OCI-LY7 (cell line): ENCODE measurements around the gene CD59. TPM values are rescaled to one million over a fixed set of nuclear protein-coding genes. Genes with fewer than 3 reads are reported as not detected.

ENCODE experiments used
- BruUV-seq: library from RNA; stranded (reverse); fragments of 400-500 nt; replicated peaks from 2 replicates; lab custom pipeline; 2021; lab: Mats Ljungman, UMichigan
- CTCF ChIA-PET: fragments of 300-600 bp; sonication (Branson Sonifier 250); formaldehyde crosslinking; loops from one replicate; lab custom pipeline; 2022; ENCODE audit warnings: antibody characterized with exemption; ENCODE audit not compliant: unreplicated experiment; lab: Charles Lee
- POLR2A ChIA-PET: fragments of 300-600 bp; sonication (Branson Sonifier 250); formaldehyde crosslinking; loops from one replicate; lab custom pipeline; 2022; ENCODE audit warnings: antibody characterized with exemption; lab: Charles Lee
- DNase-seq: peaks from one replicate; pipeline ENCODE4 v3.0.0-alpha.2; 2015; ENCODE audit warnings: low spot score
- H2AFZ ChIP-seq: fragments of 200-600 bp; sonication (generic), shearing (Covaris generic); 2 replicates; pipeline ENCODE4 v1.6.1; 2014; ENCODE audit warnings: mild to moderate bottlenecking, antibody characterized with exemption, low read length, moderate library complexity
- H3K27ac ChIP-seq: fragments of 200-600 bp; sonication (generic); 2 replicates; pipeline ENCODE4 v1.5.1; 2014; ENCODE audit warnings: mixed run types, low read depth, mild to moderate bottlenecking, moderate library complexity, low read length, inconsistent platforms; ENCODE audit not compliant: poor library complexity, severe bottlenecking
- H3K36me3 ChIP-seq: fragments of 200-600 bp; sonication (generic); 2 replicates; pipeline ENCODE4 v1.6.1; 2014; ENCODE audit warnings: mild to moderate bottlenecking, antibody characterized with exemption, low read length, moderate library complexity, mixed read lengths; ENCODE audit not compliant: insufficient read depth
- H3K4me1 ChIP-seq: fragments of 200-600 bp; sonication (generic); 2 replicates; pipeline ENCODE4 v1.5.1; 2014; ENCODE audit warnings: mild to moderate bottlenecking, low read length; ENCODE audit not compliant: insufficient read depth, poor library complexity, severe bottlenecking
- H3K4me2 ChIP-seq: fragments of 200-600 bp; sonication (generic); 2 replicates; pipeline ENCODE4 v1.6.1; 2014; ENCODE audit warnings: mild to moderate bottlenecking, low read length
- H3K4me3 ChIP-seq: fragments of 200-600 bp; sonication (generic); 2 replicates; pipeline ENCODE4 v1.5.1; 2014; ENCODE audit warnings: mild to moderate bottlenecking, low read depth, low read length; ENCODE audit not compliant: poor library complexity, severe bottlenecking
- H3K79me2 ChIP-seq: fragments of 200-600 bp; sonication (generic); 2 replicates; pipeline ENCODE4 v1.6.1; 2016; ENCODE audit warnings: low read depth, mild to moderate bottlenecking, low read length, moderate library complexity, mixed read lengths; ENCODE audit not compliant: insufficient read depth
- H3K9me2 ChIP-seq: fragments of 200-600 bp; sonication (generic); 2 replicates; pipeline ENCODE4 v1.6.1; 2016; ENCODE audit warnings: mild to moderate bottlenecking, low read length, mixed read lengths; ENCODE audit not compliant: insufficient read depth
- H3K9me3 ChIP-seq: fragments of 200-600 bp; sonication (generic); 2 replicates; pipeline ENCODE4 v1.6.1; 2014; ENCODE audit warnings: mild to moderate bottlenecking, mixed run types, low read length, mixed read lengths
- H4K20me1 ChIP-seq: fragments of 200-600 bp; sonication (generic); 2 replicates; pipeline ENCODE4 v1.6.1; 2014; ENCODE audit warnings: mild to moderate bottlenecking, antibody characterized with exemption, low read length, moderate library complexity, mixed read lengths; ENCODE audit not compliant: insufficient read depth
- EZH2phosphoT487 ChIP-seq: fragments of 200-600 bp; sonication (generic); IDR thresholded peaks from 2 replicates; pipeline ENCODE4 v1.6.1; 2018; ENCODE audit warnings: low read depth, borderline replicate concordance, mild to moderate bottlenecking, mixed run types, antibody characterized with exemption, low read length, moderate library complexity, mixed read lengths
- intact Hi-C: fragments of 100-400 bp; cut with micrococcal nuclease; formaldehyde crosslinking; loops from one replicate; pipeline ENCODE4 v1.10.0; 2022; ENCODE audit not compliant: unreplicated experiment
- total RNA-seq, 2 experiments: library from RNA; depleted of rRNA in 1 of 2; stranded (reverse); fragments of >200 nt in 1 of 2; shearing (Covaris generic) in 1 of 2; gene quantifications; 2 replicates each; pipeline ENCODE4 v1.2.3, GENCODE V29; 2014 to 2022
- TF ChIP-seq, protein P1 (sequence below): fragments of 200-600 bp; sonication (generic); conservative IDR thresholded peaks from 2 replicates; pipeline ENCODE4 v1.5.1; 2014; ENCODE audit warnings: mild to moderate bottlenecking, antibody characterized with exemption, low read length, moderate library complexity, mixed read lengths

CD59 gene
- total RNA-seq, 2 experiments from 2014 or later, result 20.2 to 35.5 TPM

DNA sequence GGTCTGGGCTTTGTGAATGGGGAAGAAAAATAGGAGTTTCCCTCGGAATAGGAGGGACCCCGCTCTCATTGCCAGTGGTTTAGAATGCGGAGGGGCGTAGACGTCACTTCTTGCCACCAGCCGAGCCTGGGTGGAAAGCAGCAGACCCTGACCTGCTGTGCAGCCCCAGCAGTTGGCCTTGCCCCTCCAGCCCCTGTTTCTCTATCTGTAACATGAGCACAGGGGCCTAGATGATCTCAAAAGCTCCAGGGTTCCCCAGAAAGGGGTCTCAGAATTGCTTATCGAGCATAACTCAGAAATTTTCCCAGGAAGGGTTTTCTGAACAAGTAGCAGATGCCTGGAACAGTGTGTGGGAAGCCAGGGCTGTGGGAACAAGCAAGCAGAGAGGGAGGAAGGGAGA lies 79.5 kb downstream of the CD59 start:
- no TSS peak for BruUV-seq
- DNase-seq, result no peak

DNA sequence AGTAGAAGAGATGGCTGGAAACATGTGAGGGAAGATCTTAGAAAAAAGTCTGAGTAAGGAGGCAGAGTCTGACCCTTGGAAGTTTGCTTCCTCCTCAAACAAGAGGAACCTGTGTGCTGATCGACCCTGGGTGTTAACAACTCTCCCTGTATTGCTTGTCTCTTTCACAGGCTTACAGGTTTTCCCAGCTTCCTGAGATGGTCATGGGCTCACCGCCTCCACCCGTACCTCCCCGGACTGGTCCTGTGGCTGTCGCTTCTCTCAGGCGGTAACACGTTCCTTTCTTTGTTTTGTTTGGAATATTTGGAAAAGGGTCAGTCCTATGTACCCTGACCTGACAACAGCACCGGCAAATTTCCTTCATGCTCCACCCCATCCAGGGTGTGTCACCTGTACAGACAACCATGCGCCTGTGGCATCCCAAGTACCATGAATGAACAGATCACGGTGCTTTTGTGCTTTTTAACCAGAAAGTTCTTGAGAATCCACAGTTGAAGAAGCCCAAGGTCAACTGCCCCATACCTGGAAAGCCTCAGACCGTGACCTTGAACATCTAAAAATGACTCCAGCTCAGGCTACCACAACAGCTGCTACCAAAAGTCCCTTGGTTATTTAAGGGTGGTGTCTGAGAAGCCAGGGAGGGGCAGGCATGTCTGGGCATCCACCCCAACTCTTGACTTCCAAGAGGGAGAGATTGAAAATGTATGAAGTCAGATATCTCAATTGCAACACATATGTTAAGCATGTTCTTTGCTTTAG lies 80.2 kb downstream of the CD59 start:
- Histone ChIP-seq H3K79me2 (no peaks in the 10 kb centered on the region), H3K4me1 (peaks cover 11% of the 10 kb centered on the region), H2AFZ (no peak overlapping the region), H3K27ac (no peak overlapping the region), H3K4me3 (no peak overlapping the region), H3K4me2 (0 out of 2 replicates have a peak overlapping the region, but pooled peaks have one; percentile 6), H3K36me3 (peaks cover 58% of the 10 kb centered on the region), H4K20me1 (no peaks in the 10 kb centered on the region), H3K9me2 (no peaks in the 10 kb centered on the region), H3K9me3 (no peaks in the 10 kb centered on the region)
- ChIA-PET CTCF (no interaction called here), POLR2A (interaction anchor here (0.6 kb wide), 1 partner anchor 19 kb away, joined by 3 read pairs; no protein-coding TSS in a partner anchor)
- BruUV-seq, result no TSS peak
- TF ChIP-seq, protein P1, sequence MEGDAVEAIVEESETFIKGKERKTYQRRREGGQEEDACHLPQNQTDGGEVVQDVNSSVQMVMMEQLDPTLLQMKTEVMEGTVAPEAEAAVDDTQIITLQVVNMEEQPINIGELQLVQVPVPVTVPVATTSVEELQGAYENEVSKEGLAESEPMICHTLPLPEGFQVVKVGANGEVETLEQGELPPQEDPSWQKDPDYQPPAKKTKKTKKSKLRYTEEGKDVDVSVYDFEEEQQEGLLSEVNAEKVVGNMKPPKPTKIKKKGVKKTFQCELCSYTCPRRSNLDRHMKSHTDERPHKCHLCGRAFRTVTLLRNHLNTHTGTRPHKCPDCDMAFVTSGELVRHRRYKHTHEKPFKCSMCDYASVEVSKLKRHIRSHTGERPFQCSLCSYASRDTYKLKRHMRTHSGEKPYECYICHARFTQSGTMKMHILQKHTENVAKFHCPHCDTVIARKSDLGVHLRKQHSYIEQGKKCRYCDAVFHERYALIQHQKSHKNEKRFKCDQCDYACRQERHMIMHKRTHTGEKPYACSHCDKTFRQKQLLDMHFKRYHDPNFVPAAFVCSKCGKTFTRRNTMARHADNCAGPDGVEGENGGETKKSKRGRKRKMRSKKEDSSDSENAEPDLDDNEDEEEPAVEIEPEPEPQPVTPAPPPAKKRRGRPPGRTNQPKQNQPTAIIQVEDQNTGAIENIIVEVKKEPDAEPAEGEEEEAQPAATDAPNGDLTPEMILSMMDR, result no peak
- TF ChIP-seq EZH2phosphoT487, result no peak
- intact Hi-C loops, result no loop called here
- no peak for DNase-seq

More for the DNA sequence above, 79.5 kb downstream of the CD59 start:
- Histone ChIP-seq H3K4me2 (no peak overlapping the region), H3K9me2 (no peaks in the 10 kb centered on the region), H3K27ac (no peak overlapping the region), H4K20me1 (no peaks in the 10 kb centered on the region), H2AFZ (no peak overlapping the region), H3K36me3 (peaks cover 60% of the 10 kb centered on the region), H3K4me1 (peaks cover 11% of the 10 kb centered on the region), H3K4me3 (no peak overlapping the region), H3K9me3 (no peaks in the 10 kb centered on the region), H3K79me2 (no peaks in the 10 kb centered on the region)
- no peak for TF ChIP-seq EZH2phosphoT487
- TF ChIP-seq, protein P1, result no peak
- CTCF ChIA-PET, result no interaction called here
- intact Hi-C loops, result no loop called here
- POLR2A ChIA-PET, result no interaction called here

DNA sequence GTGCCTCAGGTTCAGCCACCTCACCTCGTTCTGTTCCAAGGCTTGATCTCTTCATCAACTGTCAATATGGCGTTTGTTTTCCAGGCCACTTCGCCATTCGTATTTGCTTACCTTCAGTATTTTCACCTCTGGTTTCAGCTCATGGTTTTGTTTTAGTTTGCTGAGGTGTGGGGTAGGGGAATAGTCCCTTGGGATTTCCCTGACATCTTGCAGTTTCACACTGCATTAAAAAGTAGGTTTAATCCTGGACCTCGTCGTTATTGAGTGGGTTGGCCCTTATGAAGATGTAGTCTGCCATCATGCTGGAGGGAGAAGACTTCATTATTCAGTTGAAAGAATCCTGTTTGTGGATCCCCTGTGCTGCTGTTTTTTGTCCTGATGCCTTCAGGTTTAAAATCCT lies 81.6 kb downstream of the CD59 start:
- TF ChIP-seq EZH2phosphoT487, result no peak
- TF ChIP-seq, protein P1, result no peak
- H3K79me2 ChIP-seq, result no peaks in the 10 kb centered on the region
- peaks cover 48% of the 10 kb centered on the region for H3K36me3 ChIP-seq
- peaks cover 11% of the 10 kb centered on the region for H3K4me1 ChIP-seq
- H3K4me3 ChIP-seq, result no peak overlapping the region
- no peak overlapping the region for H2AFZ ChIP-seq
- ChIA-PET CTCF (no interaction called here), POLR2A (no interaction called here)
- no peak overlapping the region for H3K27ac ChIP-seq
- no peaks in the 10 kb centered on the region for H3K9me2 ChIP-seq
- no TSS peak for BruUV-seq
- DNase-seq, result no peak
- intact Hi-C loops, result no loop called here
- H3K9me3 ChIP-seq, result no peaks in the 10 kb centered on the region
- H4K20me1 ChIP-seq, result no peaks in the 10 kb centered on the region
- no peak overlapping the region for H3K4me2 ChIP-seq
